ENCODE results near the gene GNAL. TPM values are rescaled to one million over a fixed set of nuclear protein-coding genes. Genes with fewer than 3 reads are reported as not detected.

Gene GNAL
- total RNA-seq, 1 experiment from 2014 or later: 0.44 TPM

DNA sequence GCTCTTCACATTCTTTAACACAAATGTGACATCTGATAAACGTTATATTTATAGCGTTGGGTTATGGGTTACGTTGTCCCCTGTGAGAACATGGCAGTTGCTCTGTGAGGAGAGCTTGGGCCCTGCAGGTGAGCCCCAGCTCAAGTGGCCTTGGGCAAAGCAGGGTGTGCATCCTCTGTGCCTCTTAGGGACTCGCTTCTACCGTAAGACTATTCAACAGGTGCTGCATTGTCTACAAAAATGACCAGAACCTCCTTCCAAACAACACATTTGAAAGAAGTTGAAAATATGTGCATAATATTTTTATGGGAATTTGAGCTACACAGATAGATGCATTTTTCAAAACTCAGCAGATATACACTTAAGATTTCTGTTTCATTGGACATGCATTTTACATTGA is 145.7 kb downstream of the GNAL start:
- ChIA-PET POLR2A (no interaction called here), CTCF (interaction anchor here (0.5 kb wide), 1 partner anchor 101 kb away, joined by 5 read pairs; no protein-coding TSS in a partner anchor)
- no TSS peak for BruUV-seq (replicated peaks)
- H3K4me3 ChIP-seq (ENCODE audit: low read depth in 2 of 2, low read length in 2 of 2): no peak overlapping the region
- H3K27ac ChIP-seq (ENCODE audit: low read length): no peak overlapping the region
- in situ Hi-C loops (cut with HindIII; ENCODE audit: low pct_unique_long_range_greater_than_20kb, low sequenced_read_pairs): no loop called here
- DNase-seq (ENCODE audit: low read depth, low spot score): no peak
- intact Hi-C loops (cut with micrococcal nuclease; ENCODE audit: unreplicated experiment): no loop called here
- no peak for ATAC-seq
- H3K27me3 ChIP-seq (ENCODE audit: control insufficient read depth, insufficient read depth, low read length): no peaks in the 10 kb centered on the region
- TF ChIP-seq REST (IDR thresholded peaks at IDR 0.05; ENCODE audit: insufficient read depth in 1 of 2, low read depth in 2 of 2, low read length in 1 of 2): no peak
- TF ChIP-seq CTCF (IDR thresholded peaks at IDR 0.05): no peak
- no peak for TF ChIP-seq SIN3A (IDR thresholded peaks at IDR 0.05; ENCODE audit: borderline replicate concordance, insufficient read depth, low read depth, low read length)
- TF ChIP-seq POLR2AphosphoS5 (IDR thresholded peaks at IDR 0.05; ENCODE audit: low read depth, low read length): no peak
- no peak for TF ChIP-seq TCF7L2 (IDR thresholded peaks at IDR 0.05; ENCODE audit: low read depth, low read length)
- no peaks in the 10 kb centered on the region for H3K36me3 ChIP-seq (ENCODE audit: control insufficient read depth, insufficient read depth, low read length)
- no peaks in the 10 kb centered on the region for H3K4me1 ChIP-seq (ENCODE audit: control insufficient read depth, insufficient read depth, low read length)
- H3K9me3 ChIP-seq (ENCODE audit: control insufficient read depth, insufficient read depth, low read depth, low read length): no peaks in the 10 kb centered on the region

DNA sequence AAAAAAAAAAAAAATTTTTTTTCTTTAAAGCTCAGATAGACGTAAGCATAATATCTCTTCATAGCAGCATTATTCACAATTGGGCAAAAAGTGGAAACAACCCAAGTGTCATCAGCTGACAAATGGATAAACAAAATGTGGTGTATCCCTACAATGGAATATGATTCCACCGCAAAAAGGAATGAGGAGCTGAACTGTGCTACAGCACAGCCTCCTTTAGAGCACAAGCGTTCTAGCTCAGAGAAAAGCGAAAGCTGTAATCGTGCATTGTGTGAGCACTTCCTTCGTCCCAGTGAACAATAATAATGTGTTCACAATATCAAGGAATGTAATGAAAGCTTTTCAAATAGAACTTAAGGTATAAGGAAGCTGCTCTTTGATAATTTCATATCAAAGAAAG is 150.5 kb downstream of the GNAL start:
- no peaks in the 10 kb centered on the region for H3K9me3 ChIP-seq (ENCODE audit: control insufficient read depth, insufficient read depth, low read depth, low read length)
- no TSS peak for BruUV-seq (replicated peaks)
- no peaks in the 10 kb centered on the region for H3K4me1 ChIP-seq (ENCODE audit: control insufficient read depth, insufficient read depth, low read length)
- H3K27ac ChIP-seq (ENCODE audit: low read length): no peak overlapping the region
- TF ChIP-seq CTCF (IDR thresholded peaks at IDR 0.05) (no peak), TCF7L2 (IDR thresholded peaks at IDR 0.05; ENCODE audit: low read depth, low read length) (no peak), SIN3A (IDR thresholded peaks at IDR 0.05; ENCODE audit: borderline replicate concordance, insufficient read depth, low read depth, low read length) (no peak), POLR2AphosphoS5 (IDR thresholded peaks at IDR 0.05; ENCODE audit: low read depth, low read length) (no peak), REST (IDR thresholded peaks at IDR 0.05; ENCODE audit: insufficient read depth in 1 of 2, low read depth in 2 of 2, low read length in 1 of 2) (no peak)
- ChIA-PET POLR2A (no interaction called here), CTCF (no interaction called here)
- in situ Hi-C loops (cut with HindIII; ENCODE audit: low pct_unique_long_range_greater_than_20kb, low sequenced_read_pairs): no loop called here
- H3K4me3 ChIP-seq (ENCODE audit: low read depth in 2 of 2, low read length in 2 of 2): no peak overlapping the region
- H3K27me3 ChIP-seq (ENCODE audit: control insufficient read depth, insufficient read depth, low read length): no peaks in the 10 kb centered on the region
- intact Hi-C loops (cut with micrococcal nuclease; ENCODE audit: unreplicated experiment): no loop called here
- DNase-seq (ENCODE audit: low read depth, low spot score): no peak
- H3K36me3 ChIP-seq (ENCODE audit: control insufficient read depth, insufficient read depth, low read length): no peaks in the 10 kb centered on the region
- no peak for ATAC-seq

All from Panc1 (cell line).